Sigmoid colon (tissue), 4 donors: Measurements from ENCODE around the gene ST8SIA1.

Experiments
- EP300 ChIP-seq, 4 donors: sonication (generic); formaldehyde crosslinking; IDR thresholded peaks; one replicate each; pipeline ENCODE4 v1.6.1; 2017; ENCODE audit warnings: antibody characterized with exemption in 4 of 4
- POLR2A ChIP-seq, 2 donors: fragments of 450-650 bp; IDR thresholded peaks; one replicate each; pipeline ENCODE4 v1.6.1; 2016; ENCODE audit warnings: antibody characterized with exemption in 2 of 2, mild to moderate bottlenecking in 2 of 2, moderate library complexity in 2 of 2
- TF ChIP-seq, protein P1 (sequence below), 4 experiments: fragments of 450-650 bp in 3 of 4; fragments of 200-600 bp in 1 of 4; IDR thresholded peaks; one replicate each; pipeline ENCODE4 v1.5.1; 2016 to 2019; ENCODE audit warnings: antibody characterized with exemption in 4 of 4, mild to moderate bottlenecking in 3 of 4, moderate library complexity in 2 of 4

DNA sequence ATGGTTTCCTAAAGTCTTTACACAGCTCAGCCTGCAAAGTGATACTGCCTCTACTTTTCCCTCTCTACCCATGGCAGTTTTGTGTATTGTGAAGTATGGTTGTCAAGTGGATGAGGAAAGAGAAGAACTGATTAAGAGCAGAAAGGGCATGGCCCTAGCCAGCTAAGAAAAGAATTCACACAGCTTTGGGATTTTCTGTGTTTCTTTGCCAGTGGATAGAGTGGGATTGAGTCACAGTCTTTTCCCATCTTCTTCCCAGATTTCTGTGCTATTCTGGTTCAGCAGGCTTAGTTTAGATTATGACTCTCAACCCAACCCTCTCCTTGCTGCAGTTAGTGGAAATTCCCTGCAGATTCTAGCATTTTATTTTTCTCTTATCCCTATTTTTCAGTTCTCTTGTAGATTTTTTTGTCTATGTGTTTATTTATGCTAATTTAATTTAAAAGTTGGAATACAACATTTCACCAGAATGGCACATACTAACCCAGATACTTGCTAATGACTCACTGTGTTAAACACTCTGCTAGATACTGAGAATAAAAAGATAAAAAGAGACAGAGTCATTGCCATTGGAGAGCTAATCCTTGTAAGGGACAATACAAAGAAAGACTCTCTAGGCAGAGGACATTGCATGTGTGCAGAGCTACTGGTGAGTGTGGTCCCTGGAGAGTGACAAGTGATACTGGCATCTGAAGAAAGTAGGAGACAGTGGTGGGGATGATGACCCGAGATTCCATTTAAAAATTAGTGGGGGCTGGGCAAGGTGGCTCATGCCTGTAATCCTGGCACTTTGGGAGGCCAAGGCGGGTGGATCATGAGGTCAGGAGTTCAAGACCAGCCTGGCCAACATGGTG lies 106.3 kb downstream of the ST8SIA1 start:
- TF ChIP-seq, protein P1, sequence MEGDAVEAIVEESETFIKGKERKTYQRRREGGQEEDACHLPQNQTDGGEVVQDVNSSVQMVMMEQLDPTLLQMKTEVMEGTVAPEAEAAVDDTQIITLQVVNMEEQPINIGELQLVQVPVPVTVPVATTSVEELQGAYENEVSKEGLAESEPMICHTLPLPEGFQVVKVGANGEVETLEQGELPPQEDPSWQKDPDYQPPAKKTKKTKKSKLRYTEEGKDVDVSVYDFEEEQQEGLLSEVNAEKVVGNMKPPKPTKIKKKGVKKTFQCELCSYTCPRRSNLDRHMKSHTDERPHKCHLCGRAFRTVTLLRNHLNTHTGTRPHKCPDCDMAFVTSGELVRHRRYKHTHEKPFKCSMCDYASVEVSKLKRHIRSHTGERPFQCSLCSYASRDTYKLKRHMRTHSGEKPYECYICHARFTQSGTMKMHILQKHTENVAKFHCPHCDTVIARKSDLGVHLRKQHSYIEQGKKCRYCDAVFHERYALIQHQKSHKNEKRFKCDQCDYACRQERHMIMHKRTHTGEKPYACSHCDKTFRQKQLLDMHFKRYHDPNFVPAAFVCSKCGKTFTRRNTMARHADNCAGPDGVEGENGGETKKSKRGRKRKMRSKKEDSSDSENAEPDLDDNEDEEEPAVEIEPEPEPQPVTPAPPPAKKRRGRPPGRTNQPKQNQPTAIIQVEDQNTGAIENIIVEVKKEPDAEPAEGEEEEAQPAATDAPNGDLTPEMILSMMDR (IDR thresholded peaks at IDR 0.05): no peak
- TF ChIP-seq POLR2A (IDR thresholded peaks at IDR 0.05) (no peak), EP300 (IDR thresholded peaks at IDR 0.05) (no peak)
